Naive thymus-derived CD8-positive, alpha-beta T cell (primary cell): ENCODE measurements around the gene RGS6. TPM values are rescaled to one million over a fixed set of nuclear protein-coding genes. Genes with fewer than 3 reads are reported as not detected.

Experiments
- ATAC-seq, 2 donors: fragments of 150-1000 bp; cut with Tn5 transposase in 1 of 2; sonication (Bioruptor Pico), chemical (Tn5 transposase) in 1 of 2; 1 replicate in 1 of 2; 2 replicates in 1 of 2; pipeline ENCODE4 v1.10.0; 2021; ENCODE audit warnings: mild to moderate bottlenecking in 2 of 2, moderate library complexity in 2 of 2
- POLR2A ChIA-PET: fragments of 350-600 bp; sonication (Branson Sonifier 250); formaldehyde crosslinking; loops from one replicate; lab custom pipeline; 2021; ENCODE audit warnings: antibody characterized with exemption; lab: Charles Lee
- DNase-seq, 10 donors: peaks; one replicate each; pipeline versions ENCODE4 v3.0.0 to v3.0.0-alpha.2; 2020 to 2022
- H3K27ac Mint-ChIP-seq, 10 donors: one replicate each; pipeline ENCODE4 v1.8.0; 2020 to 2022; ENCODE audit warnings: mild to moderate bottlenecking in 10 of 10, mixed read lengths in 10 of 10, moderate library complexity in 4 of 10, inconsistent platforms in 1 of 10
- H3K27me3 Mint-ChIP-seq, 5 donors: one replicate each; pipeline ENCODE4 v1.8.0; 2021 to 2022; ENCODE audit warnings: mixed read lengths in 5 of 5
- H3K36me3 Mint-ChIP-seq, 3 donors: one replicate each; pipeline ENCODE4 v1.8.0; 2020 to 2022; ENCODE audit warnings: mixed read lengths in 3 of 3, mild to moderate bottlenecking in 2 of 3, inconsistent platforms in 1 of 3
- H3K4me1 Mint-ChIP-seq, 4 donors: one replicate each; pipeline ENCODE4 v1.8.0; 2021 to 2022; ENCODE audit warnings: mixed read lengths in 4 of 4
- H3K4me3 Mint-ChIP-seq, 10 donors: one replicate each; pipeline ENCODE4 v1.8.0; 2020 to 2022; ENCODE audit warnings: mild to moderate bottlenecking in 10 of 10, mixed read lengths in 10 of 10, moderate library complexity in 6 of 10, inconsistent platforms in 1 of 10
- H3K9me3 Mint-ChIP-seq, 9 donors: one replicate each; pipeline ENCODE4 v1.8.0; 2020 to 2022; ENCODE audit warnings: mixed read lengths in 9 of 9, mild to moderate bottlenecking in 3 of 9, inconsistent platforms in 1 of 9, moderate library complexity in 1 of 9
- polyA plus RNA-seq, 3 donors: library from polyadenylated mRNA; unstranded; fragments of 300-500 nt; fragmentation: Illumina TruSeq; gene quantifications; one replicate each; pipeline ENCODE4 v1.2.3, GENCODE V29; 2021
- total RNA-seq, 8 experiments: library from RNA in 2 of 8; stranded (reverse) in 2 of 8; gene quantifications; one replicate each; pipeline ENCODE4 v1.2.3 and lab custom pipeline; 2021 to 2026

Gene RGS6
- total and polyA plus RNA-seq, 5 experiments from 2014 or later = not detected

DNA sequence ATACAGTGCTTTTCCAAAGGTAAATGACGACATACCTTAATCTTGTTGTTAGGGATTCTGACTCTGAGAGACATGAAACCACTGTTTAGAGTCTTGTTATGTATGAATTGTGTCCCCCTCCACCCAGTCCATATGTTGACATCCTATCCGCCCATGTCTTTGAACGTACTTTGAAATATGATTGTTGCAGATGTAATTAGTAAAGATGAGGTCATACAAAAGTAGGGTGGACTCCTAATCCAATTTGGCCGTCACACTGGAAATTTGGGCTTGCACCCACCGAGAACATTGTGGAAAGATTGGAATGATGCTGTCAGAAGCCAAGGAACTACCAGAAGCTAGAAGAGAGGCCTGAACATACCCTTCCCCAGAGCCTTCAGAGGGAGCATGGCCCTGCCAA is 62.2 kb downstream of the RGS6 start:
- H3K4me1 Mint-ChIP-seq = no peaks in the 10 kb centered on the region
- no peak overlapping the region for H3K4me3 Mint-ChIP-seq
- no peak overlapping the region for H3K27ac Mint-ChIP-seq
- H3K27me3 Mint-ChIP-seq = peaks cover 0 to 6% (median 3%) of the 10 kb centered on the region in 5 donors
- POLR2A ChIA-PET = no interaction called here
- ATAC-seq (no peak), DNase-seq (no peak)
- H3K9me3 Mint-ChIP-seq = peaks cover 0 to 3% (median 0%) of the 10 kb centered on the region in 9 donors
- no peaks in the 10 kb centered on the region for H3K36me3 Mint-ChIP-seq

DNA sequence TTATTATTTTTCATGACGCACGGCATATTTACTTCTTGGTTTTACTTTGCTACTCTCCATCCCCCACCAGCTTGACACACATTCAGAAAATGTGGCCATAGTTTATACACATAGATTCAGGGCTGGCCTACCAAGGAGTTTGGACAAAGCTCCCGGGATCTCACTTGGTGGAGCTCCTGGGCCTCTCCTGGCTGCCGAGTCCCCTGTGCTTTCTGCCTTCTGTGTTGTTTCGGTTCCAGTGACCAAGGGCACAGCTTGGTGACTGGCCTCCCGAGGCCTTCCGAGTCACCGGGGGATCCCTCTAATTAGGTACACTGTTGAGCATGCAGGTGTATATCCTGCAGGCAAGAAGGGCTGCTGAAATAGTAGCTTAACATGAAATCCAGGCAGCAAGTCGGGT is 63.5 kb downstream of the RGS6 start:
- Mint-ChIP-seq H3K27me3 (peaks cover 0 to 11% (median 5%) of the 10 kb centered on the region in 5 donors), H3K27ac (no peak overlapping the region), H3K9me3 (peaks cover 0 to 11% (median 2%) of the 10 kb centered on the region in 9 donors), H3K36me3 (no peaks in the 10 kb centered on the region), H3K4me3 (no peak overlapping the region), H3K4me1 (no peaks in the 10 kb centered on the region)
- POLR2A ChIA-PET = no interaction called here
- ATAC-seq = no peak
- DNase-seq = no peak

DNA sequence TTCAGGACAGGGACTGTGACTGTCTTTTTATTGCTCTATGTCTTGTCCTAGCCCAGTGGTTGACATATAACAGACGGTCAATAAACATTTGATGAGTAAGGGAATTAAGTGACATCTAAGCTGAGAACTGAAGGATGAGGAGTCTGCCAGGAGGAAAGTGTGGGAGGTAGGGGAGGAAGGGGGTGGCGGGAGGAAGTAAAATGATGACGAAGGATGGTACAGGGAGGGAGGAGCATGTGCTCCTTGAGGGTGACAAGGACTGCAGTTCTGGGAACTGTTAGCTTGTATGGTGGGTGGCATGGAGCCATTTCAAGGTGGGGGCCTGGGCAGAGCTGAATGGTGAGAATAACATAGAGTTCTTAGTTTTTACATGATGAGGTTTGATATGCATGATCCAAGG is 64.4 kb downstream of the RGS6 start:
- POLR2A ChIA-PET = no interaction called here
- Mint-ChIP-seq H3K36me3 (no peaks in the 10 kb centered on the region), H3K4me1 (no peaks in the 10 kb centered on the region), H3K9me3 (peaks cover 0 to 11% (median 2%) of the 10 kb centered on the region in 9 donors), H3K4me3 (no peak overlapping the region), H3K27ac (no peak overlapping the region), H3K27me3 (peaks cover 0 to 11% (median 5%) of the 10 kb centered on the region in 5 donors)
- no peak for ATAC-seq
- DNase-seq = no peak

DNA sequence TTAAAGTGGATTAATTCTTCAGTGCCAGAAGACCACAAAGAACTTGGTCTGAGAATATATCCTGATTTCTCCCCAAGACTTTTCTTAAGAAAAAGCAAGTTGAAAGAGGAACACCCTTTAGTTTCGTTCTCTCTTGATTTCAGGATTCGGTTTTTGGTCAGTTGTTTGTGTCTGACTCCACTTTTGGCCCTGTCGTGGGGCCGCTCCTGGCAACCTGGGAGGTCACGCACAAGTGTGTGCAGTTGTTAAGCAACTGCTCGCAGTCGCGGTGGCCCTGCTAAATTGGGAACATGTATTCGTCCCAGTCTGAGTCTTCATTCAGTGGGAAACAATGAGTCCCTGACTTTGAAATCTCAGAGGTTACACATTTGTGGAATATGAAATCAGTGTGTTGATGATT is 68.7 kb downstream of the RGS6 start:
- ATAC-seq (no peak), DNase-seq (no peak)
- no peak overlapping the region for H3K27ac Mint-ChIP-seq
- no peaks in the 10 kb centered on the region for H3K4me1 Mint-ChIP-seq
- no peaks in the 10 kb centered on the region for H3K36me3 Mint-ChIP-seq
- POLR2A ChIA-PET = no interaction called here
- H3K27me3 Mint-ChIP-seq = peaks cover 0 to 8% (median under 1%) of the 10 kb centered on the region in 5 donors
- peaks cover 0 to 11% (median 2%) of the 10 kb centered on the region in 9 donors for H3K9me3 Mint-ChIP-seq
- H3K4me3 Mint-ChIP-seq = no peak overlapping the region

DNA sequence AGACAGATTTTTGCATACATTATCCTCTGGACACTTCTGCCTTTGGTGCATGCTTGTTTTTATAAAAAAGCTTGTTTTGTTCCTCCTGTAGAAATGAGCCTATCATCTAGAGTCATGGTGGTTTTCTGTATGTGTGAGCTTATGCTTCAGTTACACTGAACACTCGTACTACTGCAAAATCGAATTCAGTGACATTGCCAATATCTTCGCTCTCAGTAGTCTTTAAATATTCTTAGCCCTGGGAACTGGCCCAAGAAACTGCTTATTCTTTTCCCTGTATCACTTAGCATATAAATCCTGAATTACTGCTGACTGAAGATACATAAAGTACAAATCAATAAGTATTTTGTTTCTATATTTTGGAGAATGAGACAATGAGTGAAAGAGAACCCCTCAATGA is 70.5 kb downstream of the RGS6 start:
- H3K27me3 Mint-ChIP-seq = peaks cover 0 to 16% (median 0%) of the 10 kb centered on the region in 5 donors
- H3K9me3 Mint-ChIP-seq = peaks cover 0 to 11% (median 2%) of the 10 kb centered on the region in 9 donors
- POLR2A ChIA-PET = no interaction called here
- DNase-seq (no peak), ATAC-seq (no peak)
- no peaks in the 10 kb centered on the region for H3K4me1 Mint-ChIP-seq
- no peaks in the 10 kb centered on the region for H3K36me3 Mint-ChIP-seq
- no peak overlapping the region for H3K4me3 Mint-ChIP-seq
- no peak overlapping the region for H3K27ac Mint-ChIP-seq

DNA sequence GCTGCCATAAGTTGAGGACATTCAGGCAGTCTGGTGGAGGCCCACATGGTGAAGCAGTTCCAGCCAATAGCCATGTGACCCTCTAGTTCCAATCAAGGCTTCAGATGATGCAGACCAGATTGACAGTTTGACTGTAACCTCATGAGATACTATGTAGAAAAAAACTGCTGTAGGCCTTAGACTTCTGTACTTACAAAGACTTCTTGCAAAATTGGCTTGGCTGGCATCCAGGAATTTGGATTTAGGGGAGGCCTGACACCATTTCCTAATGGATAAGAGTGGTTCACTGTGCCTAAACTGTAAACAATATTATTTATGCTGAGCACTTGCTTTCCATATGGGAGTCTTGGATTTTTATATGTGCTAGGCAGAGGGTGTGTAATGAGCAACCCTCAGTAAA is 76.4 kb downstream of the RGS6 start:
- Mint-ChIP-seq H3K27me3 (peaks cover 0 to 8% (median 0%) of the 10 kb centered on the region in 5 donors), H3K36me3 (no peaks in the 10 kb centered on the region), H3K27ac (no peak overlapping the region), H3K4me3 (no peak overlapping the region), H3K9me3 (no peaks in the 10 kb centered on the region), H3K4me1 (no peaks in the 10 kb centered on the region)
- DNase-seq (no peak), ATAC-seq (no peak)
- POLR2A ChIA-PET = no interaction called here

DNA sequence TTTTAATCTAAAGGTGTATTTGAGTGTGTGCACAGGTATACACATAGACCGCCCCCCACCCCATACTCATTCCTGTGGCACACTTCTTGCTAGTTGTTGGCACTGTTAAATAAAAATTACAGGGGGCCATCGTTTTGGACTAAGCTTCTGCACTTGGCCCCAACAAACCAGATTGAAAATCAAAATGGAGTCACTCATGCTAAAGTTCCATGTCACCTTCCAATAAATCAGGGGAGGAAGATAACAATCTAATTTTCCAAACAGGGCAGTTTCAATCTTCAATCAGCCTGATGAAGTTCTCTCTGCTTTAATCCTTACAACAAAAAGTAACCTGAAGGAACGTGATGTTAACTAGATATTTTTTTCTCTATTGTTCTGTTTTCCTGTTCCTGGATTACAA is 78.2 kb downstream of the RGS6 start:
- Mint-ChIP-seq H3K27me3 (peaks cover 0 to 13% (median 4%) of the 10 kb centered on the region in 5 donors), H3K4me1 (no peaks in the 10 kb centered on the region), H3K27ac (no peak overlapping the region), H3K9me3 (no peaks in the 10 kb centered on the region), H3K36me3 (no peaks in the 10 kb centered on the region), H3K4me3 (no peak overlapping the region)
- no peak for DNase-seq
- no peak for ATAC-seq
- POLR2A ChIA-PET = no interaction called here

DNA sequence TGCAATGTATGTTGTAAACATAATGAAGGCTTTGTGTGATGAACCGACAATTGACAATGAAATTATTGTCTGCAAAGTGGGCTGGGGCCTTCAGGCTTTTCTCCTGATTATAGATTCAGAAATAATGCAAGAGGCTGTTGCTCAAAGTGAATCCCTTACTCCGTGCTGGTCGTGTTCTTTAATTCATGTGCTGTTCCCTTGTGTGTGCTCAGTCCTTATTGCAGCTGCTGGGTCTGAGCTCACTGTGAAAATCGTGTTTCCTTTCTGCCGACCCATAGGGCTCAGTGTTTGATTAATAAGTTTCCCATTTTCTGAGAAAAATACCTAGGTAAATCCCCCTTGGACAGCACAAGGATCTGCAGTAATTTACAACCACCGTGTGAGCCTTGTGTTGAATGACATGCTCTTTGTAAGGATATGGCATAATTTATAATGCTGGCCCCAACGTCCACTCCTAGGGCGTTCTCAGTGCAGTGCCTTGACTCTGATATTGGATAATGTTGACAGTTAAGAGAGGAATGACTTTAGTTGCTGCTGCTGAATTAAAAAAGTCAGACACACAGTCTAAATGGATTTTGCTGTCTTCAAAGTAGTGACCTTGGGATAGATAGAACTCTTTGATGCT is 81.6 kb downstream of the RGS6 start:
- Mint-ChIP-seq H3K36me3 (peaks cover 0 to 4% (median 0%) of the 10 kb centered on the region in 3 donors), H3K27ac (no peak overlapping the region), H3K4me3 (no peak overlapping the region), H3K27me3 (peaks cover 0 to 15% (median 8%) of the 10 kb centered on the region in 5 donors), H3K9me3 (peaks cover 0 to 1% (median 0%) of the 10 kb centered on the region in 9 donors), H3K4me1 (no peaks in the 10 kb centered on the region)
- POLR2A ChIA-PET = no interaction called here
- DNase-seq (no peak), ATAC-seq (no peak)

DNA sequence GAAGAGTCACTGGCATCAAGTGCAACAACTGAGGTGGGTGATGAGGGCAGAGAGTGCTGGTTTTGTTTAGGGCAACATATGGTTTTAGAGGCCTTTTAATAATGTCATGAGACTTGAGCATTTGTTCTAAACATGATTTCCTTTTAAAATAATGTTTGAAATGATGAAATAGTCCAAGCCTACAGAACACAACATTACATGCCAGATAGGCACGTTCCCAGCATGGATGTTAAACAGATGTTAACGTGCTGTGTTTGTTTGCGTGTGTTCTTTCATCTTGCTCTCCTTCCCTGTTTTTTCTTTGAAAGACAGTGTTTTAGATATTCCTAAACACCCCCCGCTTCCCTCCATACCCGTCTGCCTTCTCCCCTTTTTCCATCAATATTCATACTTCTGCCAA is 82.3 kb downstream of the RGS6 start:
- Mint-ChIP-seq H3K9me3 (peaks cover 0 to 1% (median 0%) of the 10 kb centered on the region in 9 donors), H3K4me1 (no peaks in the 10 kb centered on the region), H3K27ac (no peak overlapping the region), H3K4me3 (no peak overlapping the region), H3K27me3 (peaks cover 1 to 22% (median 8%) of the 10 kb centered on the region in 5 donors), H3K36me3 (peaks cover 0 to 4% (median 0%) of the 10 kb centered on the region in 3 donors)
- POLR2A ChIA-PET = no interaction called here
- DNase-seq = no peak
- no peak for ATAC-seq

DNA sequence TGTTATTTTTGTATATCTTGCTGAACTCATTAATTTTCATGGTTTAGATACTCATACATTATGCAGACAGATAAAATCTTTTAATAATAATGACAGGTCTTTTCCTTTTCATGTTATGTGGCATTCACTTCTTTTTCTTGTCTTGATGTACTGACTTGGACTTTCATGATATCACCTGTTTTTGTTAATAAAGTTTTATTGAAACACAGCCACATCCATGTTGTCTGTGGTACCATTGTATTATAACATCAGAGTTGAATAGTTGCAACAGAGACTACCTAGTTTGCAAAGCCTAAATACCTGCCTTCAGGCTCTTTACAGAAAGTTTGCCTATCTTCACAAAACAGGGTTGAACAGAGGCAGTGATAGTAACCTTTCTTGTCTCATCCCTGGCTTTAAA is 85.1 kb downstream of the RGS6 start:
- no peak for DNase-seq
- no peak overlapping the region for H3K4me3 Mint-ChIP-seq
- peaks cover 0 to 1% (median 0%) of the 10 kb centered on the region in 9 donors for H3K9me3 Mint-ChIP-seq
- peaks cover 0 to 4% (median 0%) of the 10 kb centered on the region in 3 donors for H3K36me3 Mint-ChIP-seq
- ATAC-seq = no peak
- no peak overlapping the region for H3K27ac Mint-ChIP-seq
- H3K27me3 Mint-ChIP-seq = peaks cover 11 to 46% (median 19%) of the 10 kb centered on the region in 5 donors
- POLR2A ChIA-PET = no interaction called here
- H3K4me1 Mint-ChIP-seq = no peaks in the 10 kb centered on the region

DNA sequence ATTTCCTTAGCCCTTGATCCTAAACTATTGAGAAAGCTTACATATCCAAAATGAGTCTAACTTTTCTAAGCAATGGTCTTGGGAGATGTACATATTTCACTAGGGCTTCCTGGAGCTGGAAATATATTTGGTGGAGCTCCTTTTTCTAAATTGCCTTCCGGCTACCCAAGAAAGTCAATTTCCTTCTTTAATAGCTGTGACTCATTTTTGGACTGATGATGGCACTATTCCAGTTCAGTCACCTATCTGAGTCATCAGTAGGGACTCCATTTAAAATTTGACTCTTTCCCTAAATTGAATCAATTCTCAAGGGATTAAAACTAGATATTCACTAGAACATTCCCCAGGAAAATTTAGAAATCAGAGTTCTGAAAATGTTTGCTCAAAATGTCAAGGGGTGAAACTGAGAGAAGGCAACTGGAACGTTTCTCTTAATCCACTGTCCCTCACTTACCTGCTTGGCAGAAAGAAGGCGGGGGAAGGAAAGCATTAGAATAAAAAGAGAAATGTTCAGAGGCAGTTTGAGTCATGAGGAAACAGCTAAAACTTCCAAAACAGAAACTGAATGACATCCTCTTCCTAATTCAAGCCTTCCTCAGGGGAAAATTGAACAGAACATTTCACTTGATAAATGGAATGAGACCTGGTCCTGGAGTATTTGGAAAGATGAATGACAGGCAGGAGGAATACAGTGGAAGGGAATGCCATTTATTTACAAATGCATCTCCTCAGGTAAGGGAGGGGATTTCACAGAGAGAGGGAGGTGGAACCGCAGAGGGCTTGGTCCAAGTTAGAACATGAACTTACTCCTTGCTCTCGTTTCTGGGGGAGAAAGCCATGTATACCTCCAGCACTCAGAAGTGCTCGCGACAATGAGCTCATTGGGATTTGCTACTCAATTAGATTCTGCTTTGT is 91.2 kb downstream of the RGS6 start:
- POLR2A ChIA-PET = no interaction called here
- Mint-ChIP-seq H3K36me3 (peaks cover 0 to 4% (median 0%) of the 10 kb centered on the region in 3 donors), H3K4me3 (no peak overlapping the region), H3K4me1 (no peaks in the 10 kb centered on the region), H3K27me3 (peaks cover 18 to 53% (median 21%) of the 10 kb centered on the region in 5 donors), H3K27ac (no peak overlapping the region), H3K9me3 (no peaks in the 10 kb centered on the region)
- peak in 1 of 10 donors; percentile 0 for DNase-seq
- no peak for ATAC-seq

DNA sequence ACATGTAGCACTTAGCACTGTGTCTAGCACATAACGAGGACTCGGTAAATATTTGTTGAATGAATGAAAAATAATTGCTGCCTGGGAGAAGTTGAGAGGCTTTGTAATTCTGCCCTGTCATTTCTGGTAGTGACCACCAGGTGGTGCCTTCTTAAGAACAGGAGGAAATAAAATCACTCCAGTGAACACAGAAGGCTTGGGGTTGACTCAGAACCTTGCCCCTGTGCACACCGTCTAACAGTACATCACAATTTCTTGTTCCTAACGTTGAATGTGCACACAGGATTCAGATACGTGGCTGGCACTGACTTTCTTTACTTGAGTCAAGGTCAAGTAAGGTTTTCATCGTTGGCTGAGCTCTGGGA is 91.8 kb downstream of the RGS6 start:
- POLR2A ChIA-PET = no interaction called here
- H3K4me1 Mint-ChIP-seq = no peaks in the 10 kb centered on the region
- H3K36me3 Mint-ChIP-seq = no peaks in the 10 kb centered on the region
- ATAC-seq (no peak), DNase-seq (peak in 5 of 10 donors; percentile 2 to 24 (median 18))
- H3K4me3 Mint-ChIP-seq = no peak overlapping the region
- H3K27me3 Mint-ChIP-seq = peaks cover 18 to 49% (median 19%) of the 10 kb centered on the region in 5 donors
- H3K27ac Mint-ChIP-seq = no peak overlapping the region
- peaks cover 0 to under 1% (median 0%) of the 10 kb centered on the region in 9 donors for H3K9me3 Mint-ChIP-seq

DNA sequence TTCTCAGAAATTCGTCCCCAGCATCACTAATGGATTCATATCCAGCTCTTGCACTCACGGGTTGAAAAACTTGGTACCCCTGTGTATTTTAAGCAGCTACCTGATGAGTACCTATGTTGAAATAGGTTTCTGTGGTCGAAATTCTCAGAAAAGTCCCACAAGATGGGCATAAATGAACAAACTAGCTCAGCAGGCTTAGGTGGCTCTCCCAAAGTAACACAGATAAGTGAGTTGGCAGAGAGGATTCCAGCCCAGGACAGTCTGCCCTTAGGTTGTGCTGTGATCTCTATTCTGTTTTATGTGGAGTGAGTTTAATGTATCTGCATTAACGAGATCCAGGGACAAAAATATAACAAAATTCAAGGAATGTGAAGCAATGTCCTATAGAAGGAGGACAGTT is 92.3 kb downstream of the RGS6 start:
- Mint-ChIP-seq H3K9me3 (peaks cover 0 to 5% (median 0%) of the 10 kb centered on the region in 9 donors), H3K36me3 (no peaks in the 10 kb centered on the region), H3K4me3 (no peak overlapping the region), H3K4me1 (no peaks in the 10 kb centered on the region), H3K27ac (no peak overlapping the region), H3K27me3 (peaks cover 17 to 48% (median 19%) of the 10 kb centered on the region in 5 donors)
- POLR2A ChIA-PET = no interaction called here
- DNase-seq (no peak), ATAC-seq (no peak)
